ENCODE results near the gene MOB3A. TPM values are rescaled to one million over a fixed set of nuclear protein-coding genes. Genes with fewer than 3 reads are reported as not detected.

The MOB3A gene
- total and polyA plus RNA-seq, 8 donors: 9.9 to 181 (median 25.9) TPM

GRCh38 chr19:2099937-2100718, 4.0 kb upstream of the MOB3A start:
- H3K4me3 ChIP-seq: no peak overlapping the region
- WGBS, 5 donors: 86 to 91% (median 88%) methylated on average over 25 to 39 of the region's 39 CpGs
- no peaks in the 10 kb centered on the region for H3K27me3 ChIP-seq
- H3K9me3 ChIP-seq: no peaks in the 10 kb centered on the region
- H3K36me3 ChIP-seq: peaks cover 26 to 58% (median 54%) of the 10 kb centered on the region in 4 donors
- H3K27ac ChIP-seq: no peak overlapping the region
- intact Hi-C loops (cut with DNase I; ENCODE audit: low total_unique reads): no loop called here
- H3K4me1 ChIP-seq: peaks cover 11 to 23% (median 18%) of the 10 kb centered on the region in 4 donors
- TF ChIP-seq POLR2AphosphoS5 (IDR thresholded peaks at IDR 0.05) (no peak), POLR2A (IDR thresholded peaks at IDR 0.05) (no peak), EP300 (IDR thresholded peaks at IDR 0.05) (no peak)
- TF ChIP-seq, protein P1, sequence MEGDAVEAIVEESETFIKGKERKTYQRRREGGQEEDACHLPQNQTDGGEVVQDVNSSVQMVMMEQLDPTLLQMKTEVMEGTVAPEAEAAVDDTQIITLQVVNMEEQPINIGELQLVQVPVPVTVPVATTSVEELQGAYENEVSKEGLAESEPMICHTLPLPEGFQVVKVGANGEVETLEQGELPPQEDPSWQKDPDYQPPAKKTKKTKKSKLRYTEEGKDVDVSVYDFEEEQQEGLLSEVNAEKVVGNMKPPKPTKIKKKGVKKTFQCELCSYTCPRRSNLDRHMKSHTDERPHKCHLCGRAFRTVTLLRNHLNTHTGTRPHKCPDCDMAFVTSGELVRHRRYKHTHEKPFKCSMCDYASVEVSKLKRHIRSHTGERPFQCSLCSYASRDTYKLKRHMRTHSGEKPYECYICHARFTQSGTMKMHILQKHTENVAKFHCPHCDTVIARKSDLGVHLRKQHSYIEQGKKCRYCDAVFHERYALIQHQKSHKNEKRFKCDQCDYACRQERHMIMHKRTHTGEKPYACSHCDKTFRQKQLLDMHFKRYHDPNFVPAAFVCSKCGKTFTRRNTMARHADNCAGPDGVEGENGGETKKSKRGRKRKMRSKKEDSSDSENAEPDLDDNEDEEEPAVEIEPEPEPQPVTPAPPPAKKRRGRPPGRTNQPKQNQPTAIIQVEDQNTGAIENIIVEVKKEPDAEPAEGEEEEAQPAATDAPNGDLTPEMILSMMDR (IDR thresholded peaks at IDR 0.05): no peak
- DNase-seq: no peak

DNA sequence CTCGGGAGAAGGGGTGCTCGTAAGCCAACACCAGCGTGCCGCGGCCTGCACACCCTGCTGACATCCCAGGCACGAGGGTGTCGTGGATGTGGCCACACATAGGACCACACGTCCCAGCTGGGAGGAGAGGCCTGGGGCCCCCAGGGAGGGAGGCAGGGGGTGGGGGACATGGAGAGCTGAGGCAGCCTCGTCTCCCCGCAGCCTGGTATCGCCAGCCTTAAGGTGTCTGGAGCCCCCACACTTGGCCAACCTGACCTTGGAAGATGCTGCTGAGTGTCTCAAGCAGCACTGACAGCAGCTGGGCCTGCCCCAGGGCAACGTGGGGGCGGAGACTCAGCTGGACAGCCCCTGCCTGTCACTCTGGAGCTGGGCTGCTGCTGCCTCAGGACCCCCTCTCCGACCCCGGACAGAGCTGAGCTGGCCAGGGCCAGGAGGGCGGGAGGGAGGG, 3.0 kb upstream of the MOB3A start:
- WGBS, 5 donors: 66 to 83% (median 76%) methylated on average over 11 to 16 of the region's 16 CpGs
- Histone ChIP-seq H3K27ac (no peak overlapping the region), H3K36me3 (peaks cover 26 to 52% (median 48%) of the 10 kb centered on the region in 4 donors), H3K4me3 (no peak overlapping the region), H3K27me3 (no peaks in the 10 kb centered on the region), H3K9me3 (no peaks in the 10 kb centered on the region), H3K4me1 (peaks cover 19 to 33% (median 29%) of the 10 kb centered on the region in 4 donors)
- TF ChIP-seq, protein P1 (IDR thresholded peaks at IDR 0.05): no peak
- no peak for TF ChIP-seq POLR2AphosphoS5 (IDR thresholded peaks at IDR 0.05)
- no peak for TF ChIP-seq EP300 (IDR thresholded peaks at IDR 0.05)
- TF ChIP-seq POLR2A (IDR thresholded peaks at IDR 0.05): no peak
- intact Hi-C loops (cut with DNase I; ENCODE audit: low total_unique reads): no loop called here
- no peak for DNase-seq

GRCh38 chr19:2097886-2098327, 1.8 kb upstream of the MOB3A start:
- Histone ChIP-seq H3K9me3 (no peaks in the 10 kb centered on the region), H3K4me1 (peaks cover 22 to 45% (median 39%) of the 10 kb centered on the region in 4 donors), H3K27me3 (no peaks in the 10 kb centered on the region), H3K4me3 (peak overlapping the region in 1 of 4 donors; percentile 59), H3K36me3 (peaks cover 26 to 48% (median 47%) of the 10 kb centered on the region in 4 donors), H3K27ac (peak overlapping the region in 4 of 5 donors; percentile 66 to 100 (median 89))
- TF ChIP-seq, protein P1 (IDR thresholded peaks at IDR 0.05): no peak
- TF ChIP-seq POLR2A (IDR thresholded peaks at IDR 0.05) (no peak), EP300 (IDR thresholded peaks at IDR 0.05) (no peak), POLR2AphosphoS5 (IDR thresholded peaks at IDR 0.05) (no peak)
- 69 to 86% (median 79%) methylated on average over 14 to 23 of the region's 23 CpGs for WGBS, 5 donors
- intact Hi-C loops (cut with DNase I; ENCODE audit: low total_unique reads): no loop called here
- DNase-seq: no peak

DNA sequence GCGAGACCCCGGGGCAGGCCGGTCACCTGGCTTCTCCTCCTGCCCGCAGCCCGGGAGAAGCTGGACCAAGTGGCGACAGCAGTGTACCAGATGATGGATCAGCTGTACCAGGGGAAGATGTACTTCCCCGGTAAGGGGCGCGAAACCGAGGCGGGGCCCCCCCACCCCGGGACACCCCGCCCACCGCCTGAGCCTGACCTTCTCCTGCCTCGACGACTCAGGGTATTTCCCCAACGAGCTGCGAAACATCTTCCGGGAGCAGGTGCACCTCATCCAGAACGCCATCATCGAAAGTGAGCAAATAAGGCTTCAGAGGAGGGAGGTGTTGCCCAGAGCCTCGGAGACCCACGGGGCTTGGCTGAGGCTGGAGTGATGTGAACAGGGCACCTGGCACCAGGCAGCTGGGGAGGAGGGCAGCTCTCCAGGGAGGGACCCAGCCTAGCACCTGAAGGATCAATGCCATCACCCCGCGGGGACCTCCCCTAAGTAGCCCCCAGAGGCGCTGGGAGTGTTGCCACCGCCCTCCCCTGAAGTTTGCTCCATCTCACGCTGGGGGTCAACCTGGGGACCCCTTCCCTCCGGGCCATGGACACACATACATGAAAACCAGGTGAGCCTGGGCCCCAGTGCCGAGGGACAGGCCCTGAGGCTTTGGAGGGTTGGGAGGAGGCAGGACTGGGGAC, 1.2 kb upstream of the MOB3A start:
- intact Hi-C loops (cut with DNase I; ENCODE audit: low total_unique reads): no loop called here
- peaks cover 26 to 44% (median 43%) of the 10 kb centered on the region in 4 donors for H3K36me3 ChIP-seq

More for the DNA sequence above, 1.2 kb upstream of the MOB3A start:
- Histone ChIP-seq H3K4me3 (peak overlapping the region; percentile 45 to 59 (median 50)), H3K27me3 (no peaks in the 10 kb centered on the region), H3K27ac (peak overlapping the region; percentile 66 to 100 (median 83)), H3K9me3 (no peaks in the 10 kb centered on the region), H3K4me1 (peaks cover 22 to 51% (median 44%) of the 10 kb centered on the region in 4 donors)
- peak in 1 of 2 donors; percentile 62 for DNase-seq
- TF ChIP-seq POLR2AphosphoS5 (IDR thresholded peaks at IDR 0.05) (no peak), EP300 (IDR thresholded peaks at IDR 0.05) (no peak), POLR2A (IDR thresholded peaks at IDR 0.05) (no peak)
- TF ChIP-seq, protein P1 (IDR thresholded peaks at IDR 0.05): no peak
- WGBS, 5 donors: 11 to 30% (median 13%) methylated on average over 16 to 30 of the region's 30 CpGs

Measured in stomach (tissue), 9 donors.